ENCODE measurements around the gene PIPOX.

The PIPOX gene

GRCh38 chr17:29000973-29001372 lies 42.0 kb upstream of the PIPOX start:
- Histone ChIP-seq H3K36me3 (no peaks in the 10 kb centered on the region), H3K4me1 (ENCODE audit: control insufficient read depth in 1 of 2, insufficient read depth in 1 of 2, low read depth in 1 of 2, low read length in 1 of 2) (no peaks in the 10 kb centered on the region), H3K9me3 (no peaks in the 10 kb centered on the region), H3K27ac (no peak overlapping the region), H3K27me3 (peaks cover 86% of the 10 kb centered on the region), H3K4me3 (ENCODE audit: low read depth in 1 of 2, low read length in 1 of 2) (no peak overlapping the region)
- no peak for TF ChIP-seq CTCF (IDR thresholded peaks at IDR 0.05)

- Histone ChIP-seq H3K4me1 (ENCODE audit: control insufficient read depth in 1 of 2, insufficient read depth in 1 of 2, low read depth in 1 of 2, low read length in 1 of 2) (no peaks in the 10 kb centered on the region), H3K27ac (no peak overlapping the region), H3K36me3 (no peaks in the 10 kb centered on the region), H3K4me3 (ENCODE audit: low read depth in 1 of 2, low read length in 1 of 2) (no peak overlapping the region), H3K27me3 (peaks cover 97% of the 10 kb centered on the region), H3K9me3 (no peaks in the 10 kb centered on the region)
- TF ChIP-seq CTCF (IDR thresholded peaks at IDR 0.05): no peak
Observed at GRCh38 chr17:29002811-29003210, 40.1 kb upstream of the PIPOX start.

GRCh38 chr17:29003289-29003688 lies 39.7 kb upstream of the PIPOX start:
- Histone ChIP-seq H3K27ac (no peak overlapping the region), H3K27me3 (peaks cover 97% of the 10 kb centered on the region), H3K36me3 (no peaks in the 10 kb centered on the region), H3K9me3 (no peaks in the 10 kb centered on the region), H3K4me1 (ENCODE audit: control insufficient read depth in 1 of 2, insufficient read depth in 1 of 2, low read depth in 1 of 2, low read length in 1 of 2) (no peaks in the 10 kb centered on the region), H3K4me3 (ENCODE audit: low read depth in 1 of 2, low read length in 1 of 2) (no peak overlapping the region)
- no peak for TF ChIP-seq CTCF (IDR thresholded peaks at IDR 0.05)

GRCh38 chr17:29004081-29004692 lies 38.8 kb upstream of the PIPOX start:
- Histone ChIP-seq H3K27me3 (peaks cover 97% of the 10 kb centered on the region), H3K4me1 (ENCODE audit: control insufficient read depth in 1 of 2, insufficient read depth in 1 of 2, low read depth in 1 of 2, low read length in 1 of 2) (no peaks in the 10 kb centered on the region), H3K36me3 (no peaks in the 10 kb centered on the region), H3K4me3 (ENCODE audit: low read depth in 1 of 2, low read length in 1 of 2) (no peak overlapping the region), H3K27ac (no peak overlapping the region), H3K9me3 (no peaks in the 10 kb centered on the region)
- no peak for TF ChIP-seq CTCF (IDR thresholded peaks at IDR 0.05)

- Histone ChIP-seq H3K4me3 (ENCODE audit: low read depth in 1 of 2, low read length in 1 of 2) (no peak within 1 kb of the TSS), H3K9me3 (no peaks in the 10 kb centered on the region), H3K4me1 (ENCODE audit: control insufficient read depth in 1 of 2, insufficient read depth in 1 of 2, low read depth in 1 of 2, low read length in 1 of 2) (no peaks in the 10 kb centered on the region), H3K27me3 (peaks cover 99% of the 10 kb centered on the region), H3K27ac (no peak within 1 kb of the TSS), H3K36me3 (no peaks in the 10 kb centered on the region)
- TF ChIP-seq CTCF (IDR thresholded peaks at IDR 0.05): no peak
Observed at GRCh38 chr17:29005936-29006511, 36.9 kb upstream of the PIPOX start, which contains the start of gene SEZ6. SEZ6 (minus strand) TSS chr17:29006033; CDS start chr17:29005869, 164 bp downstream.
